Measurements from ENCODE around the gene COL9A2.

COL9A2 gene

GRCh38 chr1:40318970-40319621, 2.0 kb upstream of the COL9A2 start:
- H3K4me3 ChIP-seq (ENCODE audit: low read depth, low read length): no peak overlapping the region

GRCh38 chr1:40318476-40318875, 1.4 kb upstream of the COL9A2 start:
- no peak overlapping the region for H3K4me3 ChIP-seq (ENCODE audit: low read depth, low read length)

DNA sequence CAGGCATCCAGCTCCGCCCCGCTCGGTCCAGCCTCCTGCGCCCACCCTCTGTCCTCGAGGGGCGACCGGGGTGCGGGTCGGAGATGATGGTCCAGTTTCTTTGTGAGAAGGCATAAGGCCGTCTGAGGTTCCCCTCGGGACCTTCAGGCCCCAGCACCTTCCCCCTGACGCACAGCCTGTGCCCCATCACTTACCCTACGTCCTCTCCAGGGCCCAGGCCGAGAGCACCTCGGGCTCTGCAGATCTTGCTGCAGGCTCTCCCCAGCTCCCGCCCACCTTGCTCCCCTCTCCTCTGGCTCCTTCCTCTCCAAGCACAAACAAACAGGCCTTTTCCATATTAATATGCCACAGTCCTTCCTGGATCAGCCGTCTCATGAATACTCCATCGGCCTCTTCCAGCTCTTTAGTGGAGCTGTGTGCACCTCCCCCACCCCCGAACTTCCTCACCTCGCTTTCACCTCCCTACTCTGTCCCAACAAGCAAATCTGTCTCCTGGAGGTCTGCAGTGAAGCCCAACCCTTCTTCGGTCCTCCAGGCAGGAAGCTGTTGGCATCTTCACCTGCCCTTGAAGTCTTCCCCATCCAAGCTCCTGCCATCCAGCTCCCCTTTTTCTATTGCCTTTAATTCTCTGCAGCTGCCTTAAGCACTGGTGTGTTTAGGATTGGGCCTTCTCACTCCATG, 448 bp upstream of the COL9A2 start:
- peak overlapping the region; percentile 30 for H3K4me3 ChIP-seq (ENCODE audit: low read depth, low read length)

DNA sequence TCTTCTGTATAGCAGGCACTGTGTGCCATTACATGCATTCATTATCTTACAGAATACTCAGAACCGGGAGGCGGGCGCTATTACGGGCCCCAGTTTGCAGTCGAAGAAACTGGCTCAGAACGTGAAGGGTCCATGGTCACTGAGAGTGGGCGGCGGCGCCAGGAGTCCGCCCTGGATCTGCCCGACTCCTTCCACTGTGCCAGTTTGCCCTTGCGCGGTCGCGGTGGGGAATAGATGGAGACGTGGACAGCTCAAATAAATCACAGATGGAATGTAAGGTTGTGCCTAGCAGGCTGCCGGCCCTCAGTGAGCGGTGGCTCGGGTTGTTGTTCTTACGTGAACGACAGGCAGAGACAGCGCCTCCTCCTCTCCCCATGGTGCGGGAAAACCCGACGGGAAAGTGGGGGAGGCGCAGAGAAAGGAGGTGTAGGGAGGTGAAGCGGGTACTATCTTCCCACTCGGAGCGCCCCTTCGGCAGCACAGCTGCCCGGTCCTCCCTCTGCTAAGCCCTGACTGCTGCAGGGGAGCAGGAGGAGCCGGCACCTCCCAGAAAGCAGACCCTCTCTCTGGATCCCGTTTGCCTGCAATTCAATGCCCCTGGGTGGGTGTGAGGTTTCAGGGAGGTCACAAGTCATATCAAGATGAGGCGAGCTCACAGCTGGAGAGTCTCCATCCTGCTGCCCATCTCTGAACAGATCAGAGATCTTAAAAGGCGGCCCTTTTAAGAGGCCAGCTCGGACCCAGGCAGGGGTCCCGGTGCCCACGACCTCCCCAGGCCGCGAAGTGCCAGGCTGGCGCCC, 1.1 kb downstream of the COL9A2 start:
- H3K4me3 ChIP-seq (ENCODE audit: low read depth, low read length): peak overlapping the region; percentile 14

- peak overlapping the region; percentile 14 for H3K4me3 ChIP-seq (ENCODE audit: low read depth, low read length)
These were observed 1.8 kb downstream of the COL9A2 start for GRCh38 chr1:40315239-40315794.

DNA sequence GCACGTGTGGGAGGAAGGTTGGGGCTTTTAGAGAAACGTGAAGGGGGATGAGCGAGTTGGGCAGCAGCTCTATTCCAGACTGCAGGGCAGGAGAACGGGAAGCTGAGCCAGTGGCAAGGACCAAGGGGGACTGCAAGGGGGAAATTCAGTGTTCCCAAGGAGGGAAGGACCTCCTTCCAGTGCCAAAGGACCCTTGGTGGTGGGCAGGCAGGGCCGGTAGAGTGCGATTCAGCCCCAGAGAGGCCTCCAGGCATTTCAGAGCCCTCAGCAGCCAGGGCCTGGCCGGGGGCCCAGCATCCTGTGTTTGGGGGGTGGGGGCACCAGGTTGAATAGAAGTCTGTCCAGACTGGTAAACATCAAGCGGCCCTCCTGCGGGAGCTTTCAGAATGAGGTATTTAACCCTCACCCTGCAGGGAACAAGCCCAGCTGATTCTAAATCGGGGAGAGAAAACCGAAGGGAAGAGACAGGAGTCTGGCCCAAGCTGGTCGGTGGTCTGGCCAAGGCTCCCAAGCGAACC, 2.3 kb downstream of the COL9A2 start:
- H3K4me3 ChIP-seq (ENCODE audit: low read depth, low read length): no peak overlapping the region

- H3K4me3 ChIP-seq (ENCODE audit: low read depth, low read length): no peak overlapping the region
These were observed 2.9 kb downstream of the COL9A2 start for GRCh38 chr1:40313958-40314720.

DNA sequence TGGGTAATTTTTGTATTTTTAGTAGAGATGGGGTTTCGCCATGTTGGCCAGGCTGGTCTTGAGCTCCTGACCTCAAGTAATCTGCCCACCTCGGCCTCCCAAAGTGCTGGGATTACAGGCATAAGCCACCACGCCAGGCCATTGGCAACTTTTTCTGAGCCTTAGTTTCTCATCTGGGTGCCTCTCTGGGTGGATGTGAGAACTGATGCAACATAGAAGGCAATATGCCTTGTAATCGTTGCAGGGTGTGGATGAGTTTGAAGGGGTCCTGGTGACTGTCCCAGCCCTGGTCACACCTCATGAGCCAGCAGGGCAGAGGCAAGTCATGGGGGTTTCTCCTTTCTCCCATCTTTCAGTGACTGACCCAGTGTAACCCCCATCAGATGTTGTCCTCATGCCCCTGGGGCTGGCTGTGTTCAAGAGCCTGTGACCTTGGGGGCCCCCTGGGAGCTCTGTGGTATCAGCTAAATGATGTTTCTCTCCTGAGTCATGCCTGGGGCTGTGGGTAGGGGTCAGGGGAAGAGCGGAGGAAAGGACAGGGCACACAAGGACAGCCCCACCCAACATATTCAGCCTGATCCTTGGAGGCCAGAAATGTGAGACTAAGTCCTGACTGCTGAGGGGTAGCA, 3.6 kb downstream of the COL9A2 start:
- H3K4me3 ChIP-seq (ENCODE audit: low read depth, low read length): no peak overlapping the region

- no peak overlapping the region for H3K4me3 ChIP-seq (ENCODE audit: low read depth, low read length)
These were observed 4.6 kb downstream of the COL9A2 start for GRCh38 chr1:40312238-40313205.

GRCh38 chr1:40311692-40312091, 5.4 kb downstream of the COL9A2 start:
- no peak overlapping the region for H3K4me3 ChIP-seq (ENCODE audit: low read depth, low read length)

GRCh38 chr1:40310983-40311642, 6.0 kb downstream of the COL9A2 start:
- H3K4me3 ChIP-seq (ENCODE audit: low read depth, low read length): no peak overlapping the region

DNA sequence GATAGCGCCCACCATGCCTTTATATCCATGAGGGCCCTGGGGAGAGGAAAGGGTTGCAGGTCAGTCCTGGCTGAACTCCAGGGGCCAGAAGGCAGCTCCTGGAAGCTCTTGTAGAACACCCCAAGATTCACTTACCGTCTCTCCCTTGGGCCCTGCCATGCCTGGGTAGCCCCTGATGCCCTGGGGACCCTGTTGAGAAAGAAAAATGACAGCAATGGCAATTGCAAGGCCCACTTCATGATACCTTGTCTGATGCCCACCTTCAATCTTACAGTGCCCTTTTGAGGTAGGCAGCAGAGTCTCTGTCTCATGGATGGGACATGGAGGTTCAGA, 7.0 kb downstream of the COL9A2 start:
- no peak overlapping the region for H3K4me3 ChIP-seq (ENCODE audit: low read depth, low read length)

GRCh38 chr1:40309374-40310128, 7.5 kb downstream of the COL9A2 start:
- no peak overlapping the region for H3K4me3 ChIP-seq (ENCODE audit: low read depth, low read length)

DNA sequence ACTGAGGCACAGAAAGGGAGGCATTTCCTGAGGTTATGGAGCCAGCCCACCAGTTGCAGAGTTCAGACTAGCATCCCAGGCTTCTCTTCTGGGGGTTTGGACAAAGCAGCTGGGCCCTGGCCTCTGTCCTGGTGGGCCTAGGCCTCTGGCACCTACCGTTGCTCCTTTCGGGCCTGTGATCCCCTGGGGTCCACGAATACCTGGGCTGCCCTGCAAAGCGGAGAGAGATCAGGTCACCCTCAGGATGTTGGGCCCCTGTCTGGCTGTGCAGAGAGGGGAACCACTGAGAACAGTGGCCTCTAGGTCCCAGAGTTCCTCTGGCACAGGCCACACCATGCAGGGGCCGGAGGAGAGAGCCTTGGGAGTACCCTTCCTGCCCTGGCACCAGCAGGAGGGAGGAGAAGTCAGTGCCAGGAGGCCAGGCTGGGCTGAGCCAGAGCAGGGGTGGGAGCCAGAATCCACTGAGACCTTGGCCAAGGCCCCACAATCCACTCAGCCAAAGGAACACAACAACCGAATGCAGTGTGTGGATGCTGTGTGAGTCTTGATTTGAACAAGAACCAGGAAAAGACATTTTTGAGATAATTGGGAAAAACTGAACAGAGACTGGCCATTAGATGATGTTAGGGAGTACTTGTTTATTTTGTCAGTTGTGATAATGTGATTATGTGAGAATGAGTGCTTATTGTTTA, 8.9 kb downstream of the COL9A2 start:
- H3K4me3 ChIP-seq (ENCODE audit: low read depth, low read length): no peak overlapping the region

- no peak overlapping the region for H3K4me3 ChIP-seq (ENCODE audit: low read depth, low read length)
These were observed 9.9 kb downstream of the COL9A2 start for GRCh38 chr1:40307186-40307585.

DNA sequence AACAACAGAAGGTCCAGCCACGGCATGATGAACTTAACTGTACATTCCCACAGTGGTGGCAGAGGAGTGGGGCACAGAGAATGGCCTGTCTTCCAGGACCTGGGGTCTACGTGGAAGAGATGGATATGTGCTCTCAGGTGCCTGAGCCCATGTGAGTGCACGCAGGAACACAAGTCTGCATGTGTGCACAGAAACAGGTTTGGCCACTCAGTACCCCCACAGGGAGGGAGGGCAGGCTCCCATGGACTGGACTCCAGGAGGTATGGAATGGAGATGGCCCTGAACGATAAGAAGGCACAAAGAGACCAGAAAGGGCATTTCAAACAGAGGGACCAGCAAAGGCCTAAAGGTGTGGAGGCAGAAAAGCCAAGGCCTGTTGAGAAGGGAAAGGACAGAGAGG, 10.8 kb downstream of the COL9A2 start:
- no peak overlapping the region for H3K4me3 ChIP-seq (ENCODE audit: low read depth, low read length)

GRCh38 chr1:40305871-40306270, 11.2 kb downstream of the COL9A2 start:
- no peak overlapping the region for H3K4me3 ChIP-seq (ENCODE audit: low read depth, low read length)

Measured in iPS-11a (cell line).